GM19351 (cell line): ENCODE data around the gene REC114.
"Not testable (repeated sequence)": the region's sequence is repeated elsewhere in the genome, so short reads cannot be mapped to it uniquely, and the experiment has no call there.

Source experiments
- ATAC-seq: cut with Tn5 transposase; IDR thresholded peaks from one replicate; pipeline ENCODE4 v1.9.1; 2021; ENCODE audit warnings: mild to moderate bottlenecking, moderate library complexity; ENCODE audit not compliant: unreplicated experiment

The REC114 gene, protein sequence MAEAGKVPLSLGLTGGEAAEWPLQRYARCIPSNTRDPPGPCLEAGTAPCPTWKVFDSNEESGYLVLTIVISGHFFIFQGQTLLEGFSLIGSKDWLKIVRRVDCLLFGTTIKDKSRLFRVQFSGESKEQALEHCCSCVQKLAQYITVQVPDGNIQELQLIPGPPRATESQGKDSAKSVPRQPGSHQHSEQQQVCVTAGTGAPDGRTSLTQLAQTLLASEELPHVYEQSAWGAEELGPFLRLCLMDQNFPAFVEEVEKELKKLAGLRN

DNA sequence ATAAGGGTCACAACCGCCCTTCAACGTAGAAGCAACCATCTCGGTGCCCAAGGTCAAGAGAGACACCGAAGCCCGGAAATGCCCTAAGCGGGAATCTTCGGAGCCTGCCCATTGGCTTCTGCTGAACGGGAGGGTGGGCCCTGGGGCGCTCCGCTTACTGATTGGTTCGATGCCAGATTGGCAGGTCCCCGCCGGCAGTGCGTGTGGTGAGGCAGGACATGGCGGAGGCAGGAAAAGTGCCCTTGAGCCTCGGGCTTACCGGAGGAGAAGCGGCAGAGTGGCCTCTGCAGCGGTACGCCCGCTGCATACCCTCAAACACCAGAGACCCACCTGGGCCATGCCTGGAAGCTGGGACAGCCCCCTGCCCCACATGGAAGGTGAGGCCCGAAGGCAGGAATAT, at the start of gene REC114:
Gene REC114, plus strand, starts transcription at position 197 of the 400 bp plus-strand sequence. Its CDS starts 22 bp downstream, at position 219.
- no peak for ATAC-seq

DNA sequence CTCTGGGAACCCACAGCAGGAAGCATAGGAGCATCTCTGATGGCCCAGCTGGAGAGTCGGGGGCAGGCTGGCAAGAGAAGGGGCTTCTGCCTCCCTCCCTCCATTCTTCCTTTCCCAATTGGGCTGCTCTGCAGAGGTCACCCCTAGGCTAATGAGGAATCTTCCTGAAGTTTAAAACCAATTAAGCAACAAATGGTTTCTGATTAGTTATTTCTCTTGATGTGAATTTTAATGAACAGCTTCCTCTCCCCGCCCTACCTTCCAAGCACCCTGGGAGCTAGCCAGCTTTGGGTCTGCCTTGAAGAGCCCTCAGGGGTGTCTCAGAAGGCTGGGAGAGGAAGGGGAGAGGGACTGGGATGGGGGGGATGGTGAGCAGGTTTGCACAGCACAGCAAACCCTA, 49.6 kb upstream of the REC114 start:
- ATAC-seq = no peak

DNA sequence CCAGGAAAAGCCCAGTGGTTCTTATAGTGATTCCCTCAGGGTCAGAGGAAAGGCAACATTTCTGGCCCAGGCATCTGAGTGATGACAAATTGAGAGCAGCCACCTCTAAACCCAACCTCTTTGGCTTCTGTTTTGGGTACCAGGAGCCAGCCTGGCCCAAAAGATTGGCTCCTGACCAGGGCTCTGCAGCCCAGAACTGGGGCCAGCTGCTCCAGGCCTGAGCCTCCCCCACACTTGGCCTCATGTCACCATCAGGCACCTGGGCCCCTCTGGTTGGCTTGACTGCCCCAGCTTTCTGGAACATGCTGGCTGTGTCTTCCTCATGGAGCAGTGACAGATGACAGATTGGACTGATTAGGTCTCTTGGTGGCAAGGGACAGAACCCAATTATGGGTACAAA, 48.2 kb upstream of the REC114 start:
- no peak for ATAC-seq

DNA sequence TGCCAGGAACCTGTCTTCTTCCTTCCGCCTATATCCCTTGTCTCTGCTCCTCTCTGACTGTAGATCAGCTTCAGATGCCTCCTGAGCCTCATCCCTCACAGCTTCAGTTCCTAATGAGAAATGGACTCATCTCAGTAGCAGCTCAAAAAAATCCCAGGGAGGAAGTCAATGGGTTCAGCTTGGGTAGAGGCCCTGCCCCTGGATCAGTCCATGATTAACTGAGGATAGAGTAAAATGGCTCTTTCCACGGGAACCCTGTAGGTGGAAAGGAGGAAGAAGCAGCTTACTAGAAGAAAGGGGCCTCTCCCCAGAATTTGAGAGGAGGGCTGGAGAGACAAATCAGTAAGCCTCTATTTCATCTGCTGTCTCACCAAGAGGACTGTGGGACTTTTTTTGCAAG, 47.3 kb upstream of the REC114 start:
- no peak for ATAC-seq

DNA sequence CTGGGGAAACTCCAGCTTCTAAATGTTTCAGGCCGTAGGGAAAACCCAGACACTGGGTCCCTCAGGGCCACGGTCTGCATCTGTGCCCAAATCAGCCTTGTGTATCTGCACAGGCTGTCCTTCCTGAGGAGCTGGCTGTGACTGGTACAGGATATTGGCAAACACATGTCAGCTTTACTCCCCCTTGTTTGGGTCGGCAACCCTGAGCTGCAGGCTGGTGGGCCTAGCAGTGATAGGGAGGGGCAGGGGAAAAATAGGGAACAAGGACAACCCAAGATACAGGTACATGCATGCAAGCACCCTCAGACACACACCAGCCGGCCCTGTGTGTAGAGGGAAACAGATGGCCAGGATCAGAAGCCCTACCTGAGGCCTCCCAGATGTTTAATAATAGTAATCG, 45.5 kb upstream of the REC114 start:
- ATAC-seq = no peak

DNA sequence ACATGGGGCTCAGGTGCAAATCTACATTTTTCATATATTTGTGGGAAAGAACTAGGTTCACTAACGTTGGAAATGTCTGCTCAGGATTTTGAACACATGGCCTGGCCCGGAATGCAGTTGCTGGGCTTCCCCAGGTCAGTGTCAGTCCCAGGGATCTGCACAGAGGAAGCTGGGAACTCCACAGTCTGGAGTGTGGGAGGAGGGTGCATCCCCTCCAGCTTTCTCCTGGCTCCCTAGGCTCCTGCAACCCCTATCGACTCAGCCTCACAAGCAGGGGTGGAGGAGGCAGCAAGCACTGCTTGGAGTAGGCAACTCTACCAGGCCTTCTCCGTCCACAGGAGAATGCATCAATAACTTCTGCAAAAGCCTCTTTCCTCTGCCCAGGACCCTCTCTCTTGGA, 44.1 kb upstream of the REC114 start:
- no peak for ATAC-seq

DNA sequence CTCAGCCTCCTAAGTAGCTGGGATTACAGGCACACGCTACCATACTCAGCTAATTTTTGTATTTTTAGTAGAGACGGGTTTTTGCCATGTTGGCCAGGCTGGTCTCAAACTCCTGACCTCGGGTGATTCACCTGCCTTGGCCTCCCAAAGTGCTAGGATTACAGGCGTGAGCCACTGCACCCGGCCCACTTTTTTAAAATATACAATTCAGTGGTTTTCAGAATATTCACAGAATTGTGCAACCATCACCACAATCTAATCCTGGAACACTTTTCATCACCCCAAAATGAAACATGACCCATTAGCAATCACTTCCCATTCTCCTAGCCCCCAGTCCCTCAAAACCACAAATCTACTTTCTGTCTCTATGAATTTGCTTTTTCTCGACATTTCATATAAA, 42.7 kb upstream of the REC114 start:
- not testable (repeated sequence) for ATAC-seq

DNA sequence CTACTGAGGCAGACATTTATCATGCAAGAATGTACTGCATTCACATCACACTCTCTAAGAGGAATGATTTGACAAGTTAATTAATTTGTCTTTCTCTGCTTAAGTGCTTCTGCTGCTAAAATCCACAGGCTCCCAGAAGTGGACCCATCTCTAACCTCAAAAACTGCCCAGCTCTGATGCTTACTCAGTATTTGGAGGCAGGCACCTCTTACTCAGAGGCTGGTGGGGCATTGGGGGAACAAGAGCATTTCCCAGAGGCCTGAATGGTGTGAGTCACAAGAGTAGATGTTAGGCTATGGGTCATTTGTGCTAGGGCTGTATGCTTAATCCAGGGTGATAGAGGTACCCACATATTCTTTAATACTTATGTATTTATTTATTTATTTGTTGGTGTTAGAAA, 39.8 kb upstream of the REC114 start:
- no peak for ATAC-seq

DNA sequence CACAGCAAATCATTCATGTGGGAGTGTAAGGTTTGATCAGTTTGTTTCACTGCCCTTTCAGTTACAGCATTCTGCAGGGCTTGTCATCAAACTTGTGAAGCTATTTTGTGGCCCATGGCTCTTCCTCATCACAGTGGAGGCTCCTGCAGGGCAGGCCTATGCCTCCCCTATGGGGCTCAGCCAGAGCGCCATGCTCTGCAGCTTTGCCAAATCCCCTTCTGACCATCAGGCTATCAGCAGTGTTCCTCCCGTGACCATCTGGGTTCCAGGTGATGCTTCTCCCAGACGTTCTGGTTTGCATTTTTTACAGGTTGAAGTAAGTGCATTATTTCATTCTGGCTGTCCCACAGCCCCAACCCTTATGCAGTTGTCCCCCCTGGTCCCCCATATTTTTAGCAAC, 28.1 kb upstream of the REC114 start:
- ATAC-seq = no peak

DNA sequence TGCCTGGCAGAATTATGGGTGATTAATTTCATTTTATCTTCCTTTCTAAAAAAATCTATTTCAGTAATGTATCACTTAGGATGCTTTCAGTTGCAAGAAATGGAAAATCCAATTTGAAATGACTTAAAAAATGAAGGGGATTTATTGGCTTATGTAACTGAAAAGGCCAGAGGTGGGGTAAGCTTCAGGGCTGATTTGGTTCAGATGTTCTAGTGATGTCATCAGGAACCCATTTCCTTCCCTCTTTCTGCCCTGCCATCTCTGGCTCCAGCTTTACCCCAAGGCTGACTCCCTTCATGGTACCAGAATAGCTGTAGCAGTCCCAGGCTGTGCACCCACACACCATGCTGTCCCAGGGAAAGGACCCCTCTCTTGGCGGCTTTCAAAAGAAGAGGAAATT, 18.5 kb upstream of the REC114 start:
- no peak for ATAC-seq

DNA sequence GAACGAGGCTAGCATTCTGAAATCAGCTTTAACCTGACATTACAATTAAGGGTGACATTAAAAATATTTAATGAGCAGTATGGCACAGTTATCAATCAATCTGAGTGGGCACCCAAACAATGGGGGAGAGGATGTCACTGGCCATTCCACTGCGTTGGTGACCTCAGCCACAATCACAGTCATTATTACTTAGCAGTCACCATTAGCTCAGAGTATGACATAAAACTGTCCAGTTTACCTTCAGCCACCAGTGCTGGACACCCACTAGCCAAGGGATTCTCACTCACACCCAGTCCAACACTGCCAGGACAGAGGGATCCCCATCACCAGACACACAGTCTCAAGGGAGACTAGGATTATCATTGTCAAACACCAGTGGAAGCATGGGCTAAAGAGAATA, 17.5 kb upstream of the REC114 start:
- no peak for ATAC-seq

DNA sequence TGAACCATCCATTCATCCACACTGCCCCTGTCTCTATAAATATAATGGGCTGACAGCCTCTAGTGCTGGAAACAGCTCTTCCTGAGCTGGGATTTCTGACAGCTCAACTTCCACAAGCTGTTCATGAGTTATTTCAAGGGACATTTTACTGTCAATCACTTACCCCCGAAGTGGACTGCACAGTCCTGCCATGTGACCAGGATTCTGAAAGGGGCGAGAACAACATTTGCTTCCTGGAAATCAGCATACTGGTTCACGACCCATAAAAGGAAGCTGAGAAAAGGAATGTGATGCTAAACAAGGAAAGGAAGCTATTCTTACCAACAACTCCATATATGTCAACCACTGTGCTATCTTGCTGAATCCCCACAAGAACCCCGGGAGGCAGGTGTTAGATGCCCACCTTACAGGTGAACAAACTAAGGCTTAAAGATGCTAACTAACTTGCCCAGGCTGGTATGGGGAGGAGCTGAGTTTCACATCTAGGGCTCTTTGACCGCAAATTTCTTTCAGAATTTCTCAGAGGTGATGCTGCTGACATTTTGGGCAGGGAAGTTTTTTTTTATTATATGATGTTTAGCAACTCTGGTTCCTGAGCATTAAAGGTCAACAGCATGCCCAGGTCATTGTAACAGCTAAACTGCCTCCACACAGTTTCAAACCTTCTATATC, 16.5 kb upstream of the REC114 start:
- ATAC-seq = no peak

DNA sequence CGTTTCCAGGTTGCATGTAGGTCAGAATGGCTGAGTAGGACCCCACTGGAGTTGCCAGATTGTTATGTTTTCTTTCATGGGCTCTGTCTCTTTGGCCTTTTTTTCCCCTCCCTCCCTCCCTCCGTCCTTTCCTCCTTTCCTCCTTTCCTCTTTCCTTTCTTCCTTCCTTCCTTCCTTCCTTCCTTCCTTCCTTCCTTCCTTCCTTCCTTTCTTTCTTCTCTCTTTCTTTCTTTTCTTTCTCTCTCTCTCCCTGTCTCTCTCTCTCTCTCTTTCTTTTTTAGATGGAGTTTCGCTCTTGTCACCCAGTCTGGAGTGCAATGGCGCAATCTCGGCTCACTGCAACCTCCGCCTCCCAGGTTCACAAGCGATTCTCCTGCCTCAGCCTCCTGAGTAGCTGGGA, 11.6 kb upstream of the REC114 start:
- not testable (repeated sequence) for ATAC-seq

DNA sequence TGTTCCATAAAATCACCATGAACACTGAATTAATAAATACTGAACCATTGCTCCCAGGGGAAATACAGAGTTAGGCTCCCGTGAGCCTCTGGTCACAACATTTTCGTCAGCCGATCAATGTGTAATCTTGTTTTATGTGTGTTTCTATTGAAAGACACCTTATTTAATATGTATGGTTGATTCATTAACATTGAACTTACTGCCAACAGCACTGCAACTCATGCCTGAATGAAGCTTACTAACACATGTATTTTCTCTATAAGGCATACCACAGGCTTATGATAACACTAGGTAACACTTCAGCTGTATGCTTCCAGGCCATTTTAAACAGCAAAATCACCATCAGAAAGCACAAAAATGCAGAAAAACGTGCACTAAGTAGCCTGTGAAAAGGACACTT, 9.1 kb upstream of the REC114 start:
- ATAC-seq = no peak

DNA sequence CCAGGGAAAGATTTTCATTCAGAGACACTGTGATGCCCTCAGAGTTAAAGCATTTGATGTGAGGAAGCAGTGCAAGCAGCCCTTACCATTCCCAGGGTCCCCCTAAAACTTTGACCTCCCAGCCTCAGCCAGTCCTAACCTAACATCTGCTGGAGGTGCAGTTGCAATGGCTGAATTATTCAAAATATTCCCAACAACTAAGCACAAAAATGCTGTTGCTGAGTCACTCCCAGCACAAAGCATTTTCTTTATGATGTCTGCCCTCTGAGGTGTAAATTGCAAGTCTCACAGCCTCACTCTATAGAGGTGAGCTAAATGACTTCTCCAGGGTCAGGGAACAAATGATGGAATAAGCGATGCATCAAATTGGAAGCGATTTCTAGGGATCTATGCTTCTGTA, 6.4 kb upstream of the REC114 start:
- ATAC-seq = no peak

DNA sequence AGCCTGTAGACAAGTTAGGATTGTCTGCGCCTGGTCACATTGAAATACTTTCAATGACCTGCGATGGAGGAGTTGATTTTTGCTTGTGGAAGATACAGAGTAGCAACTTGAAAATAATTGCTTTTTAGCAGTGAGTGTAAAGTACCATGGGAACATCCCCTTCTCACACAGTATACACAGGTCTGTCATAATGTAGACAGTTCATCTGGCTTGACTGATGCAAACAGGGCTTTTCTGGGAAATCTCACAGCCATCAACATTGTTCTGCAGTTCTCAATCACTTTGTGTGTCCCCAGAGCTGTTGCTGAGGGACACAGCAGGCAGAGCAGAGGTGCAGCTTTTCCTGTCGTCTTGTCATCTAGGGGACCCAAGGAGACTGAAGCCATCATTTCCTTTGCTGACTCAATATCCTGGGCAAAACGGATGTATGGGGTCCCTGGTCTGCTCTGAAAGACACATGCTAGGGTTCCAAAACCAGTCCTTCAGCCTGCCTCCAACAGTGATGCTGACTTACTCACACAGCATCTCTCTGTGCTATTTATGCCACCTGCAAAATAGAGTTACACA, 5.3 kb upstream of the REC114 start:
- ATAC-seq = no peak

DNA sequence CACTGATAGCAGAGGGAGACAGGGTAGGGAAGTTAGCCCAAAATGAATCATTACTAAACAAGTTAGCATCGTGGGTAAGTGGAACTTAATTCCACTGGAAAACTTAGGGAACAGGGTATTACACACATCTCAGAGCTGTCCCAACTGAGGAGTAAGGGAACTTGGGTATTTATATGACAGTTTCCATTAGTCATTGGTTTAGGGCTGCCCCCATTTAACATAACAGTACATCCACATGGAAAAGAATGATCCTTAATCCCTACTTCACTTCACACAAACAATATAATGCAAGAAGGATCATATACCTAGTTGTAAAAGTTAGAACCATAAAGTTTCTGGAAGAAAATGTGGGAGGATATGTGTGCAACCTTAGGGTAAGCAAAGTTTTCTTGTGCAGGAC, 4.3 kb upstream of the REC114 start:
- no peak for ATAC-seq

DNA sequence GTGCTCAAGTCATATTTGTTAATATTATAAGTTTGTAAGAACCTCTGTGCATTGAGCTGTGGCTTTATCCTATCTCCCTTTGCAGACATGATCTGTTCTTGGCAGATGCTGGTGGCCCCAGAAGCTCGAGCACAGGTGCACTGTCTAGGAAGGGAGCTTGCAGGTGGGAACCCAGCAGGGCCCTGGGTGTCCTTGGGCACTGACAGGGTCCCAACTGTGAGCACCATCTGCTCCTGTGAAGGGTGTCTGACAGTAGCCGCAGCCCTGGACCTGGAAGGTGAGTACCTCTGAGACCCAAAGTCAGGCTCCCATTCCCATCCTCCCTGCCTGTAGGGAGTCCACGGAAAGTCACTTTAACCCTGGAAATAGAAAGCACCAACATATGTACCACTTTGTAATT, 2.4 kb upstream of the REC114 start:
- ATAC-seq = no peak

DNA sequence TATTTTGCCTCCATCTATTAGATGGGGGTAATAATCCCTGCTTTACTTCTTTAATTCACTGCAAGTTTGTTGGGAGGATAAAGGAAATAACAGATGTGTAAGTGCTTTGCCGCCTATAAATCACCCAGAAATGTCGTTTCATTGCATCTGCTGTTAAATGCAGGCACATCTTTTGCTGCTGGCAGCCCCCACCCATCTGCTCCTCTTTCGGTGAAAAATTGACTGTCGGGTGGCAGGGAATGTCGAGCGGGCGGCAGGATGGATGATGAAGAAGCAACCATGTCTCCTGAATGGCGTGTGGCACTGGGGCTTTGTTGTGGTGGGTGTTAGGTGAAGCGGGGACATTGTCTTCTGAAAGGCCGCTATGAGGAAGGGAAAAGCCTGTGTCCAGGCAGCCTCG, 543 bp upstream of the REC114 start:
- ATAC-seq = no peak

DNA sequence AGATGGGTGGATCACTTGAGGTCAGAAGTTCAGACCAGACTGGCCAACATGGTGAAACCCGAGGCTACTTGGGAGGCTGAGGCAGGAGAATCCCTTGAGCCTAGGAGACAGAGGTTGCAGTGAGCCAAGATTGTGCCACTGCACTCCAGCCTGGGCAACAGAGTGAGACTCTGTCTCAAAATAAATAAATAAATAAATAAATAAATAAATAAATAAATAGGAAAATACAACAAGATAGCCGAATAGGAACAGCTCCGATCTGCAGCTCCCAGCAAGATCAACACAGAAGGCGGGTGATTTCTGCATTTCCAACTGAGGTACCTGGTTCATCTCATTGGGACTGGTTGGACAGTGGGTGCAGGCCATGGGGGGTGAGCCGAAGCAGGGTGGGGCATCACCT, 4.5 kb downstream of the REC114 start:
- ATAC-seq = not testable (repeated sequence)

DNA sequence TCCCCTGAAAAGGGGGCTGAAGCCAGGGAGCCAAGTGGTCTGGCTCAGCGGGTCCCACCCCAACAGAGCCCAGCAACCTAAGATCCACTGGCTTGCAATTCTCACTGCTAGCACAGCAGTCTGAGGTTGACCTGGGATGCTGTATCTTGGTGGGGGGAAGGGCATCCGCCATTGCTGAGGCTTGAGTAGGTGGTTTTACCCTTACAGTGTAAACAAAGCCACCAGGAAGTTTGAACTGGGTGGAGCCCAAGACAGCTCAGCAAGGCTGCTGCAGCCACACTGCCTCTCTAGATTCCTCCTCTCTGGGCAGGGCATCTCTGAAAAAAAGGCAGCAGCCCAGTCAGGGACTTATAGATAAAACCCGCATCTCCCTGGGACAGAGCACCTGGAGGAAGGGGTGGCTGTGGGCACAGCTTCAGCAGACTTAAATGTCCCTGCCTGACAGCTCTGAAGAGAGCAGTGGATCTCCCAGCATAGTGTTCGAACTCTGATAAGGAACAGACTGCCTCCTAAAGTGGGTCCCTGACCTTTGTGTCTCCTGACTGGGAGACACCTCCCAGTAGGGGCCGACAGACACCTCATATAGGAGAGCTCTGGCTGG, 5.3 kb downstream of the REC114 start:
- not testable (repeated sequence) for ATAC-seq

DNA sequence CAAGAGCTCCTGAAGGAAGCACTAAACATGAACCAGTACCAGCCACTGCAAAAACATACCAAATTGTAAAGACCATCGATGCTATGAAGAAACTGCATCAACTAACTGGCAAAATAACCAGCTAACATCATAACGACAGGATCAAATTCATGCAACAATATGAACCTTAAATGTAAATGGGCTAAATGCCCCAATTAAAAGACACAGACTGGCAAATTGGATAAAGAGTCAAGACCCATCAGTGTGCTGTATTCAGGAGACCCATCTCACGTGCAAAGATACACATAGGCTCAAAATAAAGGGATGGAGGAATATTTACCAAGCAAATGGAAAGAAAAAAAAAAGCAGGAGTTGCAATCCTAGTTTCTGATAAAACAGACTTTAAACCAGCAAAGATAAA, 7.0 kb downstream of the REC114 start:
- ATAC-seq = not testable (repeated sequence)
